Motor neuron (in vitro differentiated cells): ENCODE results near the gene CST7. TPM values are rescaled to one million over a fixed set of nuclear protein-coding genes. Genes with fewer than 3 reads are reported as not detected.
"Not testable (repeated sequence)": the region's sequence is repeated elsewhere in the genome, so short reads cannot be mapped to it uniquely, and the experiment has no call there.

Experiments used
- ATAC-seq, 8 experiments: fragments of 200-7000 bp; cut with Tn5 transposase; replicated peaks in 6 of 8; 2 replicates each; pipeline ENCODE4 v1.8.0; 2021; ENCODE audit warnings: mild to moderate bottlenecking in 8 of 8, moderate library complexity in 8 of 8
- H3K27ac ChIP-seq, 2 donors: fragments of 250-450 bp; sonication (Bioruptor Pico); 2 replicates each; pipeline ENCODE4 v1.9.0; 2021; ENCODE audit warnings: antibody characterized with exemption in 2 of 2, mild to moderate bottlenecking in 2 of 2, moderate library complexity in 1 of 2
- H3K4me1 ChIP-seq, 2 donors: fragments of 250-450 bp; sonication (Bioruptor Pico); replicated peaks in 1 of 2; 2 replicates each; pipeline ENCODE4 v1.6.1; 2021; ENCODE audit warnings: antibody characterized with exemption in 2 of 2, mild to moderate bottlenecking in 2 of 2, moderate library complexity in 1 of 2
- H3K4me3 ChIP-seq, 5 donors: fragments of 250-450 bp; sonication (Bioruptor Pico); 2 replicates each; pipeline ENCODE4 v1.9.0; 2021; ENCODE audit warnings: antibody characterized with exemption in 5 of 5, mild to moderate bottlenecking in 5 of 5, moderate library complexity in 4 of 5
- WGBS, 10 experiments: fragments of 450-650 bp; shearing (Covaris generic); methylation state at CpG; one replicate each; pipeline ENCODE4 v1.0.0; 2022; 5-methylcytosine and 5-hydroxymethylcytosine counted together
- in situ Hi-C, 9 experiments: fragments of 400-800 bp; cut with MboI; loops; one replicate each; pipeline ENCODE4 v1.15.0; 2021; ENCODE audit warnings: low sequenced_read_pairs in 9 of 9, low pct_unique_long_range_greater_than_20kb in 2 of 9; ENCODE audit not compliant: unreplicated experiment in 9 of 9
- total RNA-seq, 8 experiments: library from RNA; unstranded; fragments of 300-600 nt; gene quantifications; 2 replicates each; pipeline versions ENCODE4 v1.2.3 to v1.2.4, GENCODE V29; 2022

The CST7 gene
- total RNA-seq, 8 experiments from 2014 or later, result not detected

DNA sequence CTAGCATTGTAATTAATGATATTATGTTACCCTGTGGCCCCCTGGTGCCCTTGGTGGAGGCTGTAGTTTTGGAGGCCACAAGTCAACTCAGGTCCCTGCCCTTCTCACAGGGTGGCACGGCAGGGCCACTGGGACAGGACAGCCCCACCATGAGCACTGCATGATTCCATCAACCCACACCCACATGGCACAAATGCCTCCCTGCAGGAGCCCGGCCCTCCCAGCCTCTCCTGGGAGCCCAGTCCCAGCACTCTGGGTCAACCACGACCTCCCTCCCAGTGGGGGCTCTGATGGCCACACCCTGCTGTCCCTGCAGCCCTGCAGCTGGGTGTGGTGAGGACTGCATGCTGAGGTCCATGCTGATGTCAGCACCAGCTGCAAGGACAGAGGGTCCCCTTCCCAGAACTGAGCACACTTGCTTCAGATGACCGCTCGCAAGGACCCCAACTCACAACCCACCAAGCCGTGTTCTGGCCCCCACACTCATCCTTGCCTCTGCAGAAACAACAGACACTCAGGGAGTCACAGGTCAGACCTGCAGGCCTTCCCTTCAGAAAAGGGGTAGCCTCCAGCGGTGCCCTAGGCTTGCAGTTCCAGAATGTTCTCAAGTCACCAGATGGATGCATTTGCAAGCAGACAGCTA lies 15.7 kb upstream of the CST7 start:
- no peak overlapping the region for H3K4me3 ChIP-seq
- H3K27ac ChIP-seq, result no peak overlapping the region
- peak in 2 of 8 experiments; percentile 16 to 42 for ATAC-seq
- no peaks in the 10 kb centered on the region for H3K4me1 ChIP-seq
- in situ Hi-C loops, result no loop called here
- 40 to 90% (median 65%) methylated on average over 1 to 2 of the region's 7 CpGs; no CpG with 5 or more reads in 6 of the 10 experiments for WGBS, 10 experiments

DNA sequence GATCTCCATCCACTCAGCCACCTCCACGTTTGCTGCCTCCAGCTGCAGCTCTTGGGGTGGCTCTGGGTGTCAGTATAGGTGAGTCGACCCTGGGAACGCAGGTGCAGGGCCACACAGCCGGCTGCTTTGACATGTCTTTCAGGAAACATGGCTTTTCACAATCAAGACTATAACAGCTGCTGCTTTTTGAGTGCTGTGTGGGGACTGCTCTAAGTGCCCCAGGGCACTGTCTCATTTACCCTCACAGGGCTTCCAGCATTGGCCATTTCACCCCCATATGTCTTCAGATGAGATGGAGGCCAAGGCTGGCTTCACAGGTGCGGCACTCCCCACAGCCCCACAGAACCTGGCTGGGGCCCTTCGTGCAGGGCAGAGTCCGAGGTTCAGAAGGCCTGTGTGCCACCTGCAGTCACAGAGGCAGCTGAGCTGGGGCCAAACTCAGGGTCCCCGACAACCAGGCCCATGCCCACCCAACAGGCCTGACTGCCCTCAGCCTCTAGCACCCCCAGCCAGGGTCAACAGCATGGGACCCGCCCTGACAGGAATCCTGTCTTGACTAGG lies 14.9 kb upstream of the CST7 start:
- no peaks in the 10 kb centered on the region for H3K4me1 ChIP-seq
- H3K27ac ChIP-seq, result no peak overlapping the region
- in situ Hi-C loops, result no loop called here
- no peak for ATAC-seq
- H3K4me3 ChIP-seq, result no peak overlapping the region
- 0 to 72% (median 33%) methylated on average over 1 to 4 of the region's 9 CpGs; no CpG with 5 or more reads in 6 of the 10 experiments for WGBS, 10 experiments

DNA sequence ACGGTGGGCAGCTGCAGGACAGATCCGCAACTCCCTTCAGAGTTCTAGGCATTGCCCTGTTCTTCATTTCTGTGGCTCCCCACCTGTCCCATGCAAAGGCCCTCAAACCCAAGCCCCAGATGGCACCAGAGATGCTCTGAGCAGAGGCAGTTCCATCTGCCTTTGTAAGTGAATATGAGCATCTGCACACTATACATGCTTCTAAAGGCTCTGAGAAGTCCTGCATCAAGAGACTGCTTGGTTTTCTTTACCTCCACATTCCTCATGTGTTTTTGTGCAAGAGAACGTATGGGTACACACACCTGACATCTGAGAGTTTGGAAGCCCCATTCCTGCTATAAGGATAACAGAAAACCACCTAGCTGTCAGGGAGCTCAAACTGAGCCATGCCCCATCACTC lies 14.4 kb upstream of the CST7 start:
- H3K4me3 ChIP-seq, result no peak overlapping the region
- 20 to 94% (median 83%) methylated on average over 1 to 2 of the region's 3 CpGs; no CpG with 5 or more reads in 7 of the 10 experiments for WGBS, 10 experiments
- no peaks in the 10 kb centered on the region for H3K4me1 ChIP-seq
- no peak overlapping the region for H3K27ac ChIP-seq
- ATAC-seq, result no peak
- in situ Hi-C loops, result no loop called here

DNA sequence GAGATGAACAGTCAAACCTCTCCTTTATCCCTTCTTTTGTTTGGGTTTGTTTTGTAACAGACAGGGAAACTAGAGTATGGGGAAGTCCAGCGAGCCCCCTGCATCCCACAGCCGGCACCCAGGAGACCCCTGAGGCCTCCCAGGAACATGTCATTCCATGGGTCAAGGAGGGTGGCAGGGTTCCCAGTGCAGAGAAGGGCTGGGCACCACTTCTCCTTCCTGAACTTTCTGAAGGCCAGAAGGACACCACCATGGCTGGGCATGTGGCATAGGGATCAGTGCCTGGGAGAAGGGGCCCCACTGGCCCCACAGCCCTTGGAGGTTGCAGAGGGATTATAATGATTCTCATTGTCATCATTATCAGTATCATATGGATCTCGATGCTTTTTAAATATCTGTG lies 13.9 kb upstream of the CST7 start:
- Histone ChIP-seq H3K27ac (no peak overlapping the region), H3K4me1 (no peaks in the 10 kb centered on the region), H3K4me3 (no peak overlapping the region)
- WGBS, 10 experiments, result 17 to 86% (median 63%) methylated on average over 1 to 2 of the region's 3 CpGs; no CpG with 5 or more reads in 4 of the 10 experiments
- ATAC-seq, result no peak
- in situ Hi-C loops, result no loop called here

DNA sequence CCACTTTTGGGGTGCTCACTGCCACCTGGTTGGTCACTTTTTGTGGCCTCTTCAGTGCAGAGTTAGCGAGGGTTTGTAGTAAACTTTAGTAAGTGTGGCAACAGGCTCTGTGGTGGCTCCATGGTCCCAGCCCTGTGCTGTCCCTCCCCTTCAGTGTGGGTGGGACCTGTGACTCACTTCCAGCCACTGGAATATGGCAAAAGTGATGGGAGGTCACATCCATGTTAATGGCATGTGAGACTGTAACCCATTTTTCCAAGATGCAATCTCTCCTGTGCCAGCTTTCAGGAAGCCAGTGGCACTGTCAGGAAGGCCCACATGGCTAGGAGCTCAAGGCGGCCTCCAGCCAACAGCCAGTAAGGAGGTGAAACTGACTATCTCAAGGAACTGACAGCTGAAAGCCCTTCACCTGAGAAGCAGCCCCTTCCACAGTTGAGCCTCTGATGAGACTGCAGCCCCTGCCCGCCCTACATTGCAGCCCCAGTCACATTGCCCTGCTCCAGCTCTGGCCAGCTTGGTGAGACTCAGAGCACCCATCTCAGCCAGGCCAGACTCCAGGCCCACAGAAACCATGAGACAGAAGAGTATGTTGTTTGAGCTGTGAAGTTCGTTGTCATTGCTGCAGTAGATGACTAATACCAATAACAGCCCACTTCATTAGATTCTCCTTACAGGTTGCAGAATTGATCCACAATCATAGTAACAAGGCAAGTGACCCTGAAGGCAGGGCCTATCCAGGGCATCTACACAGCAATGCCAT lies 13.1 kb upstream of the CST7 start:
- Histone ChIP-seq H3K4me3 (no peak overlapping the region), H3K4me1 (no peaks in the 10 kb centered on the region), H3K27ac (no peak overlapping the region)
- peak in 2 of 8 experiments; percentile 85 to 91 for ATAC-seq
- in situ Hi-C loops, result no loop called here
- 0 to 81% (median 65%) methylated on average over 1 to 3 of the region's 4 CpGs; no CpG with 5 or more reads in 4 of the 10 experiments for WGBS, 10 experiments

DNA sequence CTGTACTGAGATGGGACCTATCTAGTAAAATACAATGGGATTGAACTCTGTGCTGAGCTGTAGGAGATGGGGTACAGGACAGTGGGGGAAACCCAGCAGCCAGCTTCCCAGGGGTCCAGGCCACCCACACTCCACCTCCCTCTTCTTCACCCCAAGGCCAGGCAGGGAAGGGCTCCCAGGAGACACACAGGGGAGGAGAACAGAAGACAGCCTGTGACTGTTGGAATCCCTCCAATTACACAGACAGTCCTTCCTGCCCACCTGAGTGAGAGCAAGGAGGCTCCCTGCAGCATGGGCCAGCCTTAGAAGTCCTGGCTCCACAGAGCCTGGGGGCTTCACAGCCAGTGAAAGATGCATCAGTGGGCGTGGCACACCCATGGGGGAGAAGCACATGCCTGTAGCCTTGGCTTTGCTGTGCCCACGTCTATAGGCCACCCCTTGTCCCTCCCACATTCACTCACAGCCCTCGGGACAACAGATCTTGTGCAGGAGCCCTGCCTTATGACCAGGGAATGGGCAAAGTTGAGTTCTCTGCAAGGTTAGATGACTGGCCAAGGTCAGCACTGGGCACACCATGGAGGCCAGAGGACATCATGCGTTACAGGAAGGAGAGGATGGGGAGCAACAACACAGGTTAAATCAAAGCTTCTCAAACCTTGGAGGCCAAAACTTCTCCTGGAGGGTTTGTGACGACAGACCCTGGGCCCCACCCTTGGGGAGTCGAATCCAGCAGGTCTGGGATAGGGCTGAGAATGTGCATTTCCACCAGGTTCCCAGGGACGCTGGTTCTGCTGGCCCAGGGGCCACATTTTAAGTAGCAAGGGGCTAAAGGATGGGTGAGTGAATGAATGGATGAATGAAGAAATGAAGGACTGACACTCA lies 12.3 kb upstream of the CST7 start:
- WGBS, 10 experiments, result 41 to 100% (median 55%) methylated on average over 2 to 5 of the region's 7 CpGs; no CpG with 5 or more reads in 5 of the 10 experiments
- Histone ChIP-seq H3K4me1 (no peaks in the 10 kb centered on the region), H3K27ac (no peak overlapping the region), H3K4me3 (no peak overlapping the region)
- in situ Hi-C loops, result no loop called here
- ATAC-seq, result no peak

DNA sequence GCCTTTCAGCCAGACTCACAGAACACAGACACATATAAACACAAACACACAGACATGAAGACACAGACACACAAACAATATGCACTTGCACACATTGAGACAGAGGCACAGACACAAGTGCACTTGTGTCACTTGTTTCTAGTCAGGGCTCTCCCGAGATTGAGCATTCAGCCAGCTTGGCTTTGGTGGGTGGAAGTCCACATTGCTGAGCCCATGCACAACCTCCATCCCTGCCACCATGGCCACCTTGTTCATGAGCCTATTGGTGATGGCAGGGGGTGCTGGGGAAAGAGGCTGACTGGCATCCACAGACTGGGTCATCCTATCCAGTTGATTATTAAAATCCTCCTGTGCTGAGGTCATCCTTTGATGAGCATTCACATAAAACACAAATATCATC lies 11.5 kb upstream of the CST7 start:
- in situ Hi-C loops, result no loop called here
- WGBS, 10 experiments, result 0 to 17% methylated on average over 1 of the region's 1 CpG; no CpG with 5 or more reads in 8 of the 10 experiments
- ATAC-seq, result no peak
- Histone ChIP-seq H3K4me1 (no peaks in the 10 kb centered on the region), H3K4me3 (no peak overlapping the region), H3K27ac (no peak overlapping the region)

DNA sequence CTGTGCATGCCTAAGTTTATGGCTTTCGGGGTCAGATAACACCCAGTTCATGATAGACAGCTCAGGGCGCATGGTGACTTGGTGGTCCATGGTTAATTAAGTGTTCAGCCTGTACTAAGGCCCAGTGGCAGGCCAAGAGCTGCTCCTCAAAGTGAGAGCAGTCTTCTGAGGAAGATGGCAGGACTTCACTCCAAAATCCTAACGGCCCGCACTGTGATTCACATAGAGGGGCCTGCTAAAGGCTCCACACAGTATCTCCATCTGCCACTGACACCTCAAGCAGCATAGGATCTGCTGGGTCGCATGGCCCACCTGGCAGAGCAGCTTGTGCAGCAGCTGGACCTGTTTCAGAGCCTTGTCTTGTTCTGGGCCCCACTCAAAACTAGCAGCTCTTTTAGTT lies 10.6 kb upstream of the CST7 start:
- in situ Hi-C loops, result no loop called here
- Histone ChIP-seq H3K4me1 (no peaks in the 10 kb centered on the region), H3K27ac (no peak overlapping the region), H3K4me3 (no peak overlapping the region)
- ATAC-seq, result no peak
- WGBS, 10 experiments, result 17 to 80% (median 67%) methylated on average over 1 of the region's 5 CpGs; no CpG with 5 or more reads in 5 of the 10 experiments

DNA sequence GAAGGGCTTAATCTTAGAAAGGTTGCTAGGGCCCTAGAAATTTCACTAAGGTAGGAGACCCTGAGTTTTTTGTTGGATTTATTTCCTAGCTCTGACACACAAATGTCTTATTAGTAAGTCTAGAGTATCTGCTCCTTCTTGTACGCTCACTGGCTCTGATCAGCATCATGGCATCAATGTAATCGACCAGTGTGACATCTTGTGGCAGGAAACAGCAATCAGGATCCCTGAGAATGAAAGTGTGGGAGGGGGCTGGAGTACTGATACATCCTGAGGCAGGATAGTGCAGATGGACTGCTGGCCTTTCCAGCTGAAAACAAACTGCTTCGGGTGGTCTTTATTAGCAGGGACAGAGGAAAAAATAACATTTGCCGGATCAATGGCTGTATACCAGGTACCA lies 10.0 kb upstream of the CST7 start:
- 10 to 100% (median 61%) methylated on average over 1 to 4 of the region's 4 CpGs; no CpG with 5 or more reads in 1 of the 10 experiments for WGBS, 10 experiments
- no peak for ATAC-seq
- Histone ChIP-seq H3K4me3 (no peak overlapping the region), H3K4me1 (no peaks in the 10 kb centered on the region), H3K27ac (no peak overlapping the region)
- in situ Hi-C loops, result no loop called here

DNA sequence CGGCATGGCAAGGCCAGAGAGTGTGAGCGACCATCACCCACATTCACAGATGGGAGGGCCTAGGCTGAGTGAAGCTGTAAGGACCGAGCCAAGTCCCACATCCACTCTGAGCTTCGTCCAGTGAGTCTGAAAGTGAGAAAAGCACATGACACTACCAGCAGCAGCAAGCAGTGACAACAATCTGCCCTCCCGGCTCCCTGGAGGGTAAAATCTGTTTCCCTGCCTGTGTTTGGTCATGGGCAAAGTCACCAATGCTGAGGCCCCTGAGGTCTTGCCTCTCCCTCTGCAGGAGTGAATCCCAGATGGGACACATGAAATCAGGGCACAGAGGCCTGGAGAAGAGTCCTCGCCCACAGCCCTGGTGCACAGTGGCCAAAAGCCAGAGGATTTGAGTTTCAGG lies 6.4 kb upstream of the CST7 start:
- no peak overlapping the region for H3K27ac ChIP-seq
- H3K4me3 ChIP-seq, result no peak overlapping the region
- 40 to 73% (median 56%) methylated on average over 1 to 2 of the region's 6 CpGs; no CpG with 5 or more reads in 6 of the 10 experiments for WGBS, 10 experiments
- in situ Hi-C loops, result no loop called here
- no peak for ATAC-seq
- no peaks in the 10 kb centered on the region for H3K4me1 ChIP-seq

DNA sequence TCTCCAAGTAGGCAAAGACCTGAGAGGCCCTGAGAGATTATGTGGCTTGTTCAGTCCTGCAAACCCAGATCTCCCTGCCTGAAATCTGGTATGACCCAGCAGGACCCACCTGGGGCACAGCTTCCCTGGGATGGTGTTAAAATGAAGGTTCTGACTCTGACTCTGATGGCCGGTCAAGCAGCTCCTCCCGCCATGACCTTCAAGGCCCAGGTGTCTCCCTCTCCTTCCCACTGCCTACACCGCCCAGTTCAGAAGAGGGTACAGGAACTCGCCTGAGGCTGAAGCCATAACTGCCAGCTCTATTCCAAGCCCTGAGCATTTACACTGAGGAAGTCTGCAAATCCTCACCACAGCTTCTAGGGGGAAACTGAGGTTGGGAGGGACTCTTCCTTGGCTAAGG lies 5.9 kb upstream of the CST7 start:
- Histone ChIP-seq H3K27ac (no peak overlapping the region), H3K4me3 (no peak overlapping the region), H3K4me1 (no peaks in the 10 kb centered on the region)
- WGBS, 10 experiments, result 20 to 80% (median 60%) methylated on average over 1 to 3 of the region's 4 CpGs; no CpG with 5 or more reads in 5 of the 10 experiments
- no peak for ATAC-seq
- in situ Hi-C loops, result no loop called here

DNA sequence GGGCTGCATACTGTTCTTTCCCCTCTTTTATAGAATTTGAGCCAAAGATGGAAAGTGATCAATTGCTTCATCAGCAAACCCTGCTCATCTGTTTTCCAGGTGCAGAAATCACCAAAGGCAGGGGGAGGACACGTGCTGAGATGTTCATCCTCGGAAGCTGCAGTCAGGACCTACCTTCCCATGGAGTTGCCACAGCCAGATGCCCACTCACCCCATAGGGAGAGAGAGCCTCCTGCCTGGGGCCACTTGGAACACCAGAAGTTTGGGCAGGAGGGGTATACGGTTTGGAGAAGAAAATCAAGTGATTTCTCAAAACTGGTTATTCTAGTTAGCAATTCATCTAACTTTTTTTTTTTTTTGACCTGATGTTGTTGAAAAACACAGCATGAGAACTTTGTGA lies 5.3 kb upstream of the CST7 start:
- no peak overlapping the region for H3K4me3 ChIP-seq
- no peak overlapping the region for H3K27ac ChIP-seq
- 0 to 61% (median 0%) methylated on average over 1 to 3 of the region's 3 CpGs; no CpG with 5 or more reads in 4 of the 10 experiments for WGBS, 10 experiments
- no peak for ATAC-seq
- H3K4me1 ChIP-seq, result no peaks in the 10 kb centered on the region
- in situ Hi-C loops, result no loop called here

DNA sequence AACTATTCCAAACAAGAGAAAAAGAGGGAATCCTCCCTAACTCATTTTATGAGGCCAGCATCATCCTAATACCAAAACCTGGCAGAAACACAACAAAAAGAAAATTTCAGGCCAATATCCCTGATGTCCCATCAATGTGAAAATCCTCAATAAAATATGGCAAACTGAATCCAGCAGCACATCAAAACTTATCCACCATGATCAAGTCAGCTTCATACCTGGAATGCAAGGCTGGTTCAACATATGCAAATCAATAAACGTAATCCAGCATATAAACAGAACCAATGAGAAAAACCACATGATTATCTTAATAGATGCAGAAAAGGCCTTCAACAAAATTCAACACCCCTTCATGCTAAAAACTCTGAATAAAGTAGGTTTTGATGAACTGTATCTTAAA lies 2.7 kb upstream of the CST7 start:
- ATAC-seq, H3K4me1 ChIP-seq, H3K27ac ChIP-seq, H3K4me3 ChIP-seq, in situ Hi-C loops: not testable (repeated sequence)
- 0 to 86% (median 20%) methylated on average over 1 of the region's 1 CpG; no CpG with 5 or more reads in 5 of the 10 experiments for WGBS, 10 experiments
